Natural killer cell treated with Interleukin-12 subunit alpha and Interleukin-12 subunit beta and Interleukin-15 and Interleukin-18, amount 100 ng/mL, for 72 hours (primary cell): ENCODE results near the gene METRNL. TPM values are rescaled to one million over a fixed set of nuclear protein-coding genes. Genes with fewer than 3 reads are reported as not detected.

Source experiments
- ATAC-seq, 2 donors: fragments of 150-1000 bp; cut with Tn5 transposase in 1 of 2; sonication (Bioruptor Pico), chemical (Tn5 transposase) in 1 of 2; 2 replicates each; pipeline ENCODE4 v1.10.0; 2021
- DNase-seq: peaks from one replicate; pipeline ENCODE4 v3.0.0; 2022; ENCODE audit warnings: low spot score
- H3K27ac Mint-ChIP-seq, 2 donors: 1 replicate in 1 of 2; 2 replicates in 1 of 2; pipeline ENCODE4 v1.8.0; 2022; ENCODE audit warnings: mixed read lengths in 2 of 2, mild to moderate bottlenecking in 1 of 2, moderate library complexity in 1 of 2
- H3K27me3 Mint-ChIP-seq, 2 donors: 1 replicate in 1 of 2; 2 replicates in 1 of 2; pipeline ENCODE4 v1.8.0; 2022; ENCODE audit warnings: mixed read lengths in 2 of 2
- H3K36me3 Mint-ChIP-seq: one replicate; pipeline ENCODE4 v1.8.0; 2022; ENCODE audit warnings: mixed read lengths
- H3K4me1 Mint-ChIP-seq, 2 donors: 1 replicate in 1 of 2; 2 replicates in 1 of 2; pipeline ENCODE4 v1.8.0; 2022; ENCODE audit warnings: low read depth in 2 of 2, mixed read lengths in 2 of 2, mild to moderate bottlenecking in 1 of 2
- H3K4me3 Mint-ChIP-seq: one replicate; pipeline ENCODE4 v1.8.0; 2022; ENCODE audit warnings: mixed read lengths
- H3K9me3 Mint-ChIP-seq: 2 replicates; pipeline ENCODE4 v1.8.0; 2022; ENCODE audit warnings: mixed read lengths
- total RNA-seq, 2 donors: library from RNA; stranded (reverse); gene quantifications; one replicate each; pipeline ENCODE4 v1.2.3, GENCODE V29; 2022

METRNL gene
- total RNA-seq, 2 donors from 2014 or later = 179 to 208 TPM

- H3K27ac Mint-ChIP-seq = no peak overlapping the region
- H3K4me1 Mint-ChIP-seq = peaks cover 14 to 15% of the 10 kb centered on the region in 2 donors
- no peak overlapping the region for H3K4me3 Mint-ChIP-seq
- H3K27me3 Mint-ChIP-seq = peaks cover 6 to 19% of the 10 kb centered on the region in 2 donors
- ATAC-seq = no peak
- no peaks in the 10 kb centered on the region for H3K36me3 Mint-ChIP-seq
- DNase-seq = no peak
- no peaks in the 10 kb centered on the region for H3K9me3 Mint-ChIP-seq
These were observed 31.3 kb downstream of the METRNL start for GRCh38 chr17:83110735-83111134.

DNA sequence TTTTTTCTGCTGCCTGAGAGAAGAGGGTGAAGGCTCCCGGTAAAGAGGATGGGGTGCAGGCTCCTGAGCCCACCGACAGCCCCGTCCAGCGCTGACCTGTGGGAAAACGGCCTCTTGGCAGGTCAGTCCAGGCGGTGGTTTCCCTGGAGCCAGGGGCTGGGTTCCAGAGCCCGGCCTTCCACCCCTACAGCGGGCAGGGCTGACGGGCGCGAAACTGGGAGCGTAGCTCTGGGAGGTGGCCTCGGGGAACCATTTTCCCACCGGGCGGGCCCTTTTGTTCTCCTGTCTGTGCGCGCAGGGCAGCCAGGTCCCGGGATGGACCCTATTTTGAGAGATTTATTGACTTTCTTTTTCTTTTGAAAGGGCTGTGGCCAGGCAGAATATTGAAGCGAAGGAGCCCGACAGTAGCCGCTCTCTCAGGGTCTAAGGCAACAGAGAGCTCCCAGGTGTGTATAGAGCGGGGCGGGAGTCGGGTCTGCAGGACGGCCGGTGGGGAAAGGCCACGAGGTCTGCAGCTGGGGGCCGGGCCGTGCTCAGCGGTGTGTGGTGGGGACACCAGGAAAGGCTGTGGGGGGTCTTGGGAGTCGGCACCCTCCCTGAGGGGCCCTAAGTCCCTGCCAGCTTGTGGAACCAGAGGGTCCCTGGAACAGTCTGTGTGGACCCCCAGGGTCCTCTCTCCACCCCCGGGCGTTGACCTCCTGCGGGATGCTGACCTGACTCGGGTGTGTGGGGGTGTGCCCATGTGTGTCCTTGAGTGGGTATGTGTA is 32.3 kb downstream of the METRNL start:
- Mint-ChIP-seq H3K36me3 (no peaks in the 10 kb centered on the region), H3K4me1 (peaks cover 14 to 18% of the 10 kb centered on the region in 2 donors), H3K4me3 (no peak overlapping the region), H3K27ac (no peak overlapping the region), H3K27me3 (peaks cover 6 to 22% of the 10 kb centered on the region in 2 donors), H3K9me3 (no peaks in the 10 kb centered on the region)
- no peak for ATAC-seq
- DNase-seq = no peak

GRCh38 chr17:83113381-83113780 is 34.0 kb downstream of the METRNL start:
- no peak for DNase-seq
- Mint-ChIP-seq H3K36me3 (no peaks in the 10 kb centered on the region), H3K27me3 (peaks cover 15 to 21% of the 10 kb centered on the region in 2 donors), H3K27ac (no peak overlapping the region), H3K4me3 (no peak overlapping the region), H3K4me1 (peaks cover 6 to 9% of the 10 kb centered on the region in 2 donors), H3K9me3 (no peaks in the 10 kb centered on the region)
- no peak for ATAC-seq

GRCh38 chr17:83113792-83114191 is 34.4 kb downstream of the METRNL start:
- Mint-ChIP-seq H3K4me3 (no peak overlapping the region), H3K9me3 (no peaks in the 10 kb centered on the region), H3K27me3 (peaks cover 17 to 21% of the 10 kb centered on the region in 2 donors), H3K36me3 (no peaks in the 10 kb centered on the region), H3K4me1 (peaks cover 3 to 9% of the 10 kb centered on the region in 2 donors), H3K27ac (no peak overlapping the region)
- ATAC-seq (no peak), DNase-seq (no peak)

DNA sequence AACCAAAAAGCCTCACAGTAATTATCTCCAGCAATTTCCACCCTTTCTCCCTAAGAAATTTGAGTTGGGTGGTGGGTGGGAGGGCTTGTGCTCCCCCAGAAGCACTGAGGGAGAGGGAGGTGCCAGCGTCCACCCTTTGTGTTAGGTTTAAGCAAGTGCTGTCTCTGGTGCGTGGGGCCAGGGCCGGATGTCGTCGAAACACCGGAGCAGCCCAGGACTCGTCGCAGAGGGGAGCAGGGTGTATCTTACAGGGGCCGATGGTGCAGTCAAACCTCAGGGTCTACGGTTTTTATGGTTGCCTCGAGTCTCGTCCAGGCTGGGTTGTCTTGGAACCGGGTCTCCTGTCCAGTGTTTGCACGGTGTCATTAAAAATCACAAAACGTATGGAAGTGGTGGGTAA is 35.3 kb downstream of the METRNL start:
- peaks cover 22 to 24% of the 10 kb centered on the region in 2 donors for H3K27me3 Mint-ChIP-seq
- H3K4me1 Mint-ChIP-seq = peaks cover 4 to 13% of the 10 kb centered on the region in 2 donors
- DNase-seq (no peak), ATAC-seq (no peak)
- H3K9me3 Mint-ChIP-seq = no peaks in the 10 kb centered on the region
- H3K27ac Mint-ChIP-seq = no peak overlapping the region
- no peaks in the 10 kb centered on the region for H3K36me3 Mint-ChIP-seq
- H3K4me3 Mint-ChIP-seq = no peak overlapping the region

DNA sequence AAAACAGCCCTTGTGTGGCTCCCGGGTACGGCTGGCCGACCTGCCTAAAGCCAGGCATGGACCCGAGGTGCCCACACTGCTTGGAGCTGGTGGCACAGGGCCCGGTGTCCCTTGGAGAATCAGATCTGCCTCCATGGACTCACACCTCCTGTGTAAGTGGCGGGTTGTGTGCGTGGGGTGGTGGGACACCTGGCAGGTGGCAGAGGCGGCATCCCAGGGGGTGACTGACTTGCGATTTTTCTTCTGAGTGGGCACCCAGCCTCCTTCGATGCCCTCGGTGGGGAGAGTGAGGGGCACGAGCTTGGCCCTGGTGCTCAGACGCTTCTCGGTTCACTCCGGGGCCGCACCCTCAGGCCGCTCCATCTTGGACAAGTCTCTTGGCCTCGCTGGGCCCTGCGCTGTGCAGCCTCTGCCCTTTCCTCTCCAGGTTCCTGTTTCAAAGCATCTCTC is 35.8 kb downstream of the METRNL start:
- peaks cover 9 to 17% of the 10 kb centered on the region in 2 donors for H3K4me1 Mint-ChIP-seq

DNA sequence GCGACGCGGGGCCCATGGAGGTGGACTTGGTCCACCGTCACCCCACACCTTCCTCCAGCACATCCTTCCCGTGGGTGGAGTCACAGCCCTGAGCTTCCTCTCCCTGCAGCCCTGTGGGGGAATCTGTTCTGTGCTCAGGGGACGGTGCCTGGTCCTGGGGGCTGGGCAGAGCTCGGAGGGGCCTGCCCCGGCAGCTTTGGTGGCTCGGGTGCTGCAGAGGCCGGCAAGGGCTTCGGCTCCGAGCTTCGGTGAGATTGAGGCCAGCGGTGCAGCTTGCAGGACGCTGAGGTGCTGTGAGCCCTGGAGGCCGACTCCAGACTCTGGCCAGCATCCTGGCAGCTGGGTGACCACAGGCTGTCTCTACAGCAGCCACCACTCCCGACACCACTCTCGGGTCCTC is 36.4 kb downstream of the METRNL start:
- Mint-ChIP-seq H3K27ac (no peak overlapping the region), H3K9me3 (no peaks in the 10 kb centered on the region)
- DNase-seq = no peak

More for the DNA sequence above, 35.8 kb downstream of the METRNL start:
- DNase-seq = no peak
- no peaks in the 10 kb centered on the region for H3K9me3 Mint-ChIP-seq
- no peak for ATAC-seq
- no peak overlapping the region for H3K27ac Mint-ChIP-seq
- H3K36me3 Mint-ChIP-seq = no peaks in the 10 kb centered on the region
- peaks cover 24 to 27% of the 10 kb centered on the region in 2 donors for H3K27me3 Mint-ChIP-seq
- H3K4me3 Mint-ChIP-seq = no peak overlapping the region

GRCh38 chr17:83116311-83116771 is 36.9 kb downstream of the METRNL start:
- Mint-ChIP-seq H3K36me3 (no peaks in the 10 kb centered on the region), H3K4me3 (no peak overlapping the region), H3K27ac (no peak overlapping the region), H3K27me3 (peaks cover 23 to 34% of the 10 kb centered on the region in 2 donors), H3K9me3 (no peaks in the 10 kb centered on the region), H3K4me1 (peaks cover 14 to 21% of the 10 kb centered on the region in 2 donors)
- ATAC-seq (peak in 1 of 2 donors; percentile 4), DNase-seq (no peak)

More for the DNA sequence above, 36.4 kb downstream of the METRNL start:
- no peak overlapping the region for H3K4me3 Mint-ChIP-seq
- peaks cover 24 to 33% of the 10 kb centered on the region in 2 donors for H3K27me3 Mint-ChIP-seq
- ATAC-seq = peak in 1 of 2 donors; percentile 21
- peaks cover 14 to 21% of the 10 kb centered on the region in 2 donors for H3K4me1 Mint-ChIP-seq
- H3K36me3 Mint-ChIP-seq = no peaks in the 10 kb centered on the region

GRCh38 chr17:83116783-83117555 is 37.6 kb downstream of the METRNL start:
- peak; percentile 48 for DNase-seq
- ATAC-seq = no peak
- Mint-ChIP-seq H3K27ac (no peak overlapping the region), H3K27me3 (peaks cover 29 to 40% of the 10 kb centered on the region in 2 donors), H3K4me1 (peaks cover 20 to 25% of the 10 kb centered on the region in 2 donors), H3K36me3 (no peaks in the 10 kb centered on the region), H3K9me3 (no peaks in the 10 kb centered on the region), H3K4me3 (no peak overlapping the region)

- ATAC-seq (no peak), DNase-seq (peak; percentile 18)
- Mint-ChIP-seq H3K27ac (no peak overlapping the region), H3K36me3 (no peaks in the 10 kb centered on the region), H3K27me3 (peaks cover 33 to 46% of the 10 kb centered on the region in 2 donors), H3K4me3 (no peak overlapping the region), H3K9me3 (no peaks in the 10 kb centered on the region), H3K4me1 (peaks cover 22 to 28% of the 10 kb centered on the region in 2 donors)
These were observed 38.2 kb downstream of the METRNL start for GRCh38 chr17:83117583-83117982.

DNA sequence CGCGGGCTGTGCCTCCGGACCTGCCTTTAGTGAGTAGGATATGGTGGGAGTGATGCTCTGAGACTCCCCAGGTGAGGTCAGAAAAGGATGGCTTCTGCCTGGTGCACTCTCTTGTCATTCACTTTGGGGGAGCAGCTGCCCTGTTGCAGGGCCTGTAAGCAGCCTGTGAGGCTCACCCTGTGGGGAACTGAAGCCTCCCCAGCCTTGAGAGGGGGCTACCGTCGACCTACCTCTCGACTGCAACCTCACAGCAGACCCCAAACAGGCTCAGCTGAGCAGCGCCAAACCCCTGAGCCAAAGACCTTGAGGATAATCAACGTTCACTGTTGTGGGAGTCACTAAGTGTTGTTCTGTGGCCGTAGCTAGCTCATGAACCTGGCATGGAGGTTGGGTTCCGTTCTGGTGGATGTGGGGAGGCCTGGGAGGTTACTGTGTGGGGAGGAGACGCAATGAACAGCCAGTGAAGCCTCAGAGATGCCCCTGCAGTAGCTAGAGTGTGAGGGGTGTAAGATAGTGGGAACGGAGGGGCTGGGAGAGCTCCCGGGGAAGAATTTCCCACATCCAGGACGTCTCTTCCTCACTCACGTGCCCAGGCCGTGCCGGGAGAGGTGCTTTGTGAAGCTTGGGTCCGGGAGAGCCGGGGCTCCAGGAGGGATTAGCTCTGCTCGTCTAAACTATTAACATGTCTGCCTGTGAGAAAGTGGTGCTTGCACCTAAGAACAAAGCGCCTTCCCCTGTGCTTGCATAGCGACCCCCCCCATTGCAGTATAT is 38.8 kb downstream of the METRNL start:
- peak overlapping the region in 1 of 2 donors; percentile 37 for H3K27ac Mint-ChIP-seq
- no peaks in the 10 kb centered on the region for H3K9me3 Mint-ChIP-seq
- no peak for ATAC-seq
- DNase-seq = peak; percentile 44
- H3K27me3 Mint-ChIP-seq = peaks cover 37 to 48% of the 10 kb centered on the region in 2 donors
- no peaks in the 10 kb centered on the region for H3K36me3 Mint-ChIP-seq
- no peak overlapping the region for H3K4me3 Mint-ChIP-seq
- peaks cover 22 to 28% of the 10 kb centered on the region in 2 donors for H3K4me1 Mint-ChIP-seq

- Mint-ChIP-seq H3K4me3 (peak overlapping the region; percentile 20), H3K27me3 (peaks cover 42 to 48% of the 10 kb centered on the region in 2 donors), H3K9me3 (no peaks in the 10 kb centered on the region), H3K27ac (peak overlapping the region; percentile 9 to 81), H3K4me1 (peaks cover 32 to 38% of the 10 kb centered on the region in 2 donors), H3K36me3 (no peaks in the 10 kb centered on the region)
- ATAC-seq = peak in 1 of 2 donors; percentile 48
- DNase-seq = peak; percentile 60
These were observed 40.8 kb downstream of the METRNL start for GRCh38 chr17:83119987-83120864.
